ENCODE data around the gene SYNRG. TPM values are rescaled to one million over a fixed set of nuclear protein-coding genes. Genes with fewer than 3 reads are reported as not detected.

Gene SYNRG
- total RNA-seq, 1 donor from 2014 or later, result 56.3 TPM

DNA sequence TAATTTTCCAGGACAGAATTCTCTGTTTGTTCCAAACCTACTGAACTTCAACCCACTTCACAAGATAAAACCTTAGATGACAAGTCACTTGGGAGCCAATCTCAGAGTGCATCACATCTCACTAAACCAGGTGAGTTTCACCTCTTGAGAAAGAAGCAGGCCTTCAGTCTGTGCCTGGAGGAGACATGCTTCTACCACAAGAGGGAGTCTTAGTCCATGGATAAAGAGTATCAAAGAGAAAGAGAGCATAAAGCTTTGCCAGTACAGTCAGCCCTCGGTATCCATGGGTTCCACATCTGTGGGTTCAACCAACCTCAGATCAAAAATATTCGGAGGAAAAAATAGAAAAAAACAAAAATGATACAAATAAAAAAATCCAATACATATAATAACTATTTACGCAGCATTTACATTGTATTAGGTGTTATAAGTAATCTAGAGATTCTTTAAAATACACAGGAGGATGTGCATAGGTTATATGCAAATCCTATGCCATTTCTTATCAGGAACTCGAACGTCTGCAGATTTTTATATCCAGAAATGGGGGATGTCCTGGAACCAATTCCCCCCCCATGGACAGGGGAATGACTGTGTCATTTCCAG lies 81.9 kb downstream of the SYNRG start:
- no peaks in the 10 kb centered on the region for H3K9me3 Mint-ChIP-seq
- H3K27ac Mint-ChIP-seq, result no peak overlapping the region
- TF ChIP-seq CTCF (IDR thresholded peaks at IDR 0.05; ENCODE audit: unreplicated experiment), result peak; percentile 65
- no peaks in the 10 kb centered on the region for H3K27me3 Mint-ChIP-seq (ENCODE audit: low read depth)
- DNase-seq (ENCODE audit: low spot score in 2 of 2, unreplicated experiment in 2 of 2), result no peak
- H3K36me3 Mint-ChIP-seq, result peaks cover 24% of the 10 kb centered on the region
- no peak overlapping the region for H3K4me3 Mint-ChIP-seq
- H3K4me1 Mint-ChIP-seq, result no peaks in the 10 kb centered on the region

- DNase-seq (ENCODE audit: low spot score in 2 of 2, unreplicated experiment in 2 of 2), result no peak
- peaks cover 25% of the 10 kb centered on the region for H3K36me3 Mint-ChIP-seq
- no peak overlapping the region for H3K4me3 Mint-ChIP-seq
- H3K27ac Mint-ChIP-seq, result no peak overlapping the region
- H3K9me3 Mint-ChIP-seq, result no peaks in the 10 kb centered on the region
- H3K4me1 Mint-ChIP-seq, result peaks cover 8% of the 10 kb centered on the region
- H3K27me3 Mint-ChIP-seq (ENCODE audit: low read depth), result no peaks in the 10 kb centered on the region
- no peak for TF ChIP-seq CTCF (IDR thresholded peaks at IDR 0.05; ENCODE audit: unreplicated experiment)
These were observed 85.5 kb downstream of the SYNRG start for GRCh38 chr17:37523715-37524219.

GRCh38 chr17:37521821-37522220 lies 87.4 kb downstream of the SYNRG start:
- Mint-ChIP-seq H3K4me1 (peaks cover 12% of the 10 kb centered on the region), H3K27me3 (ENCODE audit: low read depth) (no peaks in the 10 kb centered on the region), H3K4me3 (no peak overlapping the region), H3K27ac (no peak overlapping the region), H3K9me3 (no peaks in the 10 kb centered on the region), H3K36me3 (peaks cover 29% of the 10 kb centered on the region)
- no peak for DNase-seq (ENCODE audit: low spot score in 2 of 2, unreplicated experiment in 2 of 2)
- TF ChIP-seq CTCF (IDR thresholded peaks at IDR 0.05; ENCODE audit: unreplicated experiment), result no peak

DNA sequence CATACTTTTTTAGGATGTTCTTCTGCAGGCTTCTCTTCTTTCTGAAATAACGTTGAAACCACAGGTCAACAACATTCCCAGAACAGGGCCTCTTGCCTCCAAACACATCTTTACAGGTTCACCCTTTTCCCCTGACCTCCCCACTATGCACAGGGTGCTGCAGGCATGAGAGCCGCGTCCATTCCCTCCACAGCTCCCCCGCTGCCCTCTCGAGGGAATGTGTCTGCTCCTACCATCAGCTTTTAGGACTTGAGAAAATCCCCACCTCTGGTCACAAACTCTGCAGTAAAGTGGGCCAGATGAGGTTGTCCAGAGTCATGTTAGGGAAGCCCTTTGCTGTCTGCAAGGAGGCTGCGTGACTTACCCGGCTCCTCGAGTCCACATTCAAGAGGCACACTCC lies 89.0 kb downstream of the SYNRG start:
- no peaks in the 10 kb centered on the region for H3K27me3 Mint-ChIP-seq (ENCODE audit: low read depth)
- H3K27ac Mint-ChIP-seq, result peak overlapping the region; percentile 6
- H3K4me1 Mint-ChIP-seq, result peaks cover 21% of the 10 kb centered on the region
- DNase-seq (ENCODE audit: low spot score in 2 of 2, unreplicated experiment in 2 of 2), result no peak
- no peak for TF ChIP-seq CTCF (IDR thresholded peaks at IDR 0.05; ENCODE audit: unreplicated experiment)
- no peaks in the 10 kb centered on the region for H3K9me3 Mint-ChIP-seq
- no peak overlapping the region for H3K4me3 Mint-ChIP-seq
- H3K36me3 Mint-ChIP-seq, result peaks cover 27% of the 10 kb centered on the region

- H3K27ac Mint-ChIP-seq, result peak overlapping the region; percentile 84
- no peak overlapping the region for H3K4me3 Mint-ChIP-seq
- no peak for DNase-seq (ENCODE audit: low spot score in 2 of 2, unreplicated experiment in 2 of 2)
- H3K4me1 Mint-ChIP-seq, result peaks cover 21% of the 10 kb centered on the region
- H3K36me3 Mint-ChIP-seq, result peaks cover 27% of the 10 kb centered on the region
- no peaks in the 10 kb centered on the region for H3K27me3 Mint-ChIP-seq (ENCODE audit: low read depth)
- H3K9me3 Mint-ChIP-seq, result no peaks in the 10 kb centered on the region
- no peak for TF ChIP-seq CTCF (IDR thresholded peaks at IDR 0.05; ENCODE audit: unreplicated experiment)
These were observed 89.8 kb downstream of the SYNRG start for GRCh38 chr17:37519251-37519985.
